IPS-NIHi11 (cell line): Measurements from ENCODE around the gene MSL2.
"Not testable (repeated sequence)": the region's sequence is repeated elsewhere in the genome, so short reads cannot be mapped to it uniquely, and the experiment has no call there.

Source experiments
- DNase-seq: peaks from one replicate; pipeline ENCODE4 v3.0.0; 2012; ENCODE audit warnings: mixed read lengths, low spot score

Gene MSL2

DNA sequence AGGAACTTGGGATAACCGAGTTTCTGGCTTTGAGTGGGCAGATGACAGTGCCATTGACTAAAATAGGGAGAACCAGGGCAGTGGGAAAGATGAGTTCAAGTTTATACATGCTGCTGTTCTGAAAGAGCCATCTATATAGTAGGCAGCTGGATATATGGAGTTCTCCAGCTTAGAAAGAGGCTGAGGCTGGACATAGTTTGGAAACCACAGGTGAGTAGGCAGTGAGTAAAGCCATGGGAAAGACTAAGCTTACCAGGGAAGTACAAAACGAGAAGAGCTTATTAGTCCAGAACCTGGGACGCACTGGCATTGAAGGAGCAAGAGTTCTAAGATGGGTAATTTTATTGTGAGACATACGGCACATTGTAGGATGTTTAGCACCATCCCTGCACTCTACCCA, 54.2 kb downstream of the MSL2 start:
- no peak for DNase-seq

GRCh38 chr3:136141291-136141785, 54.8 kb downstream of the MSL2 start:
- DNase-seq = no peak

DNA sequence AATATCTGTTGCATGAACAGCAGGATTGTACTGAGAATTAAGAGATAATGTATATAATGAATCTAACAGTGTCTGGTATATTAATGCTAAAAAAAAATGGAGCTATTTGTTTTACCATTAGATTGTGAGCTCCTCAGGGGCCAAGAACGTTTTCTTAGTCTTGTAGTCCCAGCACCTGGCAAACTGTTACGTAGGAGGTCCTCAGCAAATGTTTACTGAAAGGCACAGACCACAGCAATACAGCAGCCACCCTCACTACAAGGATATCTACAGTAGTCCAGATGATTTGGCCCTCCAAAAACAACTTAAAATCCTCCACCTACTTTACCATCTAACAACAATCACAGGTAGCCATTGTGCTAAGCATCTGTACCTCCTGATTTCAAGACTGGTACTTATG, 59.7 kb downstream of the MSL2 start:
- no peak for DNase-seq

DNA sequence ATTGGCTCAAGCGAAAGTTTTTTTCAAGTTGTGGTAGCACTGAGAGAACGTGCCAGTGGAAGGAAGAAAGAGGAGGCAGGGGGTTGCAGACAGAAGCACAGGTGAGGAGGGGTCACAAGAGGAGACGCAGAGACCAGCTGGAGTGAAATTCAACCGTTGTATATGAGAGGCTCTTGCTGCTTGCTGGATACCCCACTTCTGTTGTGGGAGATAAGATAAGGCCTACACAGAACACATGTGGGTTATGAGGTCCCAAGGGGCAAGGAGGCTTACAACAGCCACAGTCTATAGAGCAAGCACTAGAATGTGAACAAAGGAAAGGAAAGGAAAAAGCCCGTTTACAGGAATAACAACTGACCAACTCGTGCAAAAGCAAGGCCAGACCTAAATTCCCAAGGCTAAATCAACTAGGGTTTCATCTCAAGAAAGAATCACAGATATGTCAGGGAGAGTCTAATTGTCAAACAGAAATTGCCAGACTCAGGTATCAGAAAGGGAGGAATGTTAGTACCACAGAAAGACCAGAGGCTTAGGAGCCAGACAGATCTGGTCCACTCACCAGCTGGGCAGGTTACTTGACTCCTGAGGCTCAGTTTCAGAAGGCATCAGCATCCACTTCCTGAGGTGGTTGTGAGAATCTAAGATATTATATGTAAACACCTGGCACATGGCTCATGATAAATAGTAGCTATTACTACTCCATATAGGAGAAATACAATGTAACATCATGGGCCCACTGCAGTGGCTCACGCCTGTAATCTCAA, 60.9 kb downstream of the MSL2 start:
- no peak for DNase-seq

GRCh38 chr3:136134091-136134490, 62.0 kb downstream of the MSL2 start:
- no peak for DNase-seq

- not testable (repeated sequence) for DNase-seq
These were observed 64.5 kb downstream of the MSL2 start for GRCh38 chr3:136131647-136132046.

DNA sequence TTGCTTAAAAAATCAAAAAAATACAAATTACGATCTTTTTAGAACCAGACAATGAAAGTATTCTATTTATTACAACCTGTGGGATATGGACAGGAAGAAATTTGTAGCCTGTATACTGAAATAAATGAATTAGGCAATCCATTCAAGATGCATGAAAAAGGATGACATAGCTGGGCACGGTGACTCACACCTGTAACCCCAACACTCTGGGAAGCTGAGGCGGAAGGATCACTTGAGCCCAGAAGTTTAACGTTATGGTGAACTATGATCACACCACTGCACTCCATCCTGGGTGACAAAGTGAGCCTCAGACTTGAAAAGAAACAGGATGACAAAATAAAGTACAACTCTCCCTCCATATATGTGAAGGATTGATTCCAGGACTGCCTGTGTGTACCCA, 74.1 kb downstream of the MSL2 start:
- no peak for DNase-seq

DNA sequence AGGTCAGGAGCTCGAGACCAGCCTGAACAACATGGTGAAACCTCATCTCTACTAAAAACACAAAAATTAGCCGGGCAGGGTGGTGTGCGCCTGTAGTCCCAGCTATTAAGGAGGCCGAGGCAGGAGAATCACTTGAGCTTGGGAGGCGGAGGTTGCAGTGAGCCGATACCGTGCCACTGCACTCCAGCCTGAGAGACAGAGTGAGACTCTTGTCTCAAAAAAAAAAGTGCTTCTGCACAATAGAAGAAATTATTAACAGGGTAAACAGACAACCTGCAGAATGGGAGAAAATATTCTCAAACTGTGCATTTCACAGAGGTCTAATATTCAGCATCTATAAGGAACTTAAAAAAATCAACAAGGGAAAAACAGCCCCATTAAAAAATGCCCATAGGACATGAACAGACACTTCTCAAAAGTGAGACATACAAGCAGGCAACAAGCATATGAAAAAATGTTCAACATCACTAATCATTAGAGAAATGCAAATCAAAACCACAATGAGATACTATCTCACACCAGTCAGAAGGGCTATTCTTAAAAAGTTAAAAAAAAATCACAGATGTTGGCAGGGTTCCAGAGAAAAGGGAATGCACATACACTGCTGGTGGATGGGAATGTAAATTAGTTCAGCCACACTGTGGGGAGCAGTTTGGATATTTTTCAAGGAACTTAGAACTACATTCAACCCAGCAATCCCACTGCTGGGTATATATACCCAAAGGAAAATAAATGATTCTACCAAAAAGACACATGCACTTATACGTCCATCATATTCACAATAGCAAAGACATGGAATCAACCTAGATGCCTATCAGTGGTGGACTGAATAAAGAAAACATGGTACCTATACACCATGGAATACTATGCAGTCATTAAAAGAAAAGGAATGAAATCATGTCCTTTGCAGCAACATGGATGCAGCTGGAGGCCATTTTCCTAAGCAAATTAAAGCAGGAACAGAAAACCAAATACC, 75.5 kb downstream of the MSL2 start:
- no peak for DNase-seq

- DNase-seq = not testable (repeated sequence)
These were observed 76.4 kb downstream of the MSL2 start for GRCh38 chr3:136119783-136120182.

DNA sequence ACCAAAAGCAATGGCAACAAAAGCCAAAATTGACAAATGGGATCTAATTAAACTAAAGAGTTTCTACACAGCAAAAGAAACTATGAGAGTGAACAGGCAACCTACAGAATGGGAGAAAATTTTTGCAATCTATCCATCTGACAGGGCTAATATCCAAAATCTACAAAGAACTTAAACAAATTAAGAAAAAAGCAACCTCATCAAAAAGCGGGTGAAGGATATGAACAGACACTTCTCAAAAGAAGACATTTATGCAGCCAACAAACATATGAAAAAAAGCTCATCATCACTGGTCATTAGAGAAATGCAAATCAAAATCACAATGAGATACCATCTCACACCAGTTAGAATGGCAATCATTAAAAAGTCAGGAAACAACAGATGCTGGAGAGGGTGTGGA, 76.8 kb downstream of the MSL2 start:
- DNase-seq = not testable (repeated sequence)

DNA sequence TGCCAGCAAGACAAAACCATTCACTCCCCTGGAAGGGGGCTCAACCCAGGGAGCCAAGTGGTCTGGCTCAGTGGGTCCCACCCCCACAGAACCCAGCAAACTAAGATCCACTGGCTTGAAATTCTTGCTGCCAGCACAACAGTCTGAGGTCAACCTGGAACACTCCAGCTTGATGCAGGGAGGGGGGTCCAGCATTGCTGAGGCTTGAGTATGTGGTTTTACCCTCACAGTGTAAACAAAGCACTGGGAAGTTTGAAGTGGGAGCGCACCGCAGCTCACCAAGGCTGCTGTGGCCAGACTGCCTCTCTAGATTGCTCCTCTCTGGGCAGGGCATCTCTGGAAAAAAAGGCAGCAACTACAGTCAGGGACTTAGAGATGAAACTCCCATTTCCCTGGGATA, 81.7 kb downstream of the MSL2 start:
- no peak for DNase-seq

GRCh38 chr3:136110481-136110880, 85.7 kb downstream of the MSL2 start:
- DNase-seq = no peak

DNA sequence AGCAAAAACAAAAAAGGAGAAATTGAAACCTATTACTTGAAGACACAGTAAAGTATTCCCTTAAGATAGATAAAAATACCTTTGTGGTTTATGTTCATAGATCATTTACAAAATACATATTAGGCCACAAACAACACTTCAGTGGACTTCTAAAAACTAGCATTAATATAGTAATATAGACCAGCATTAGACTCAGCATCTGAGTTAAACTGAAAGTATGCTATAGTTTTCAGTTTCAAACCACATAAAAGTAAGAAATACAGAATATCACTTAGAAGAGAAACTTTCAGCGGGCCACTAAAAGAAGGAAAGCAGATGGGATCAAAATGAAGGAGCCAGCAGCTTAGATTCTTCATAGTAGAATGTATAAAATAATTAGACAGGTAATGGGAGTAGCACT, 86.6 kb downstream of the MSL2 start:
- DNase-seq = no peak

DNA sequence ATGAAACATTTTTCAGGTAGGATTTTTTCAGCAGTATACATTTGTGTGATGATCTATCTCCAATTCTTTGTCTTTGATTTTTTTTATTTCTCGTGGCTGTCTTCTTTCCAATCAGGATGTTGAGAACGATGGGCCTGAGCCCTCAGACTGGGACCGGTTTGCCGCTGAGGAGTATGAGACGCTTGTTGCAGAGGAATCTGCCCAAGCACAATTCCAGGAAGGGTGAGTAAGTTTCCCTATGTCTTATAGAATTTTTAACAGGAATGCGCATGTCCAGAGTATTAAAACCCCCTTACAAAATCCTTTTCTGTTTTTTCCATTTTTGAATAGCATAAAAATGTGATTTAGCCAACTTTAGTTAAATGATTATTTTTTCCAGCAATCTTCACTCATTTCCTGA, 90.0 kb downstream of the MSL2 start:
- no peak for DNase-seq

DNA sequence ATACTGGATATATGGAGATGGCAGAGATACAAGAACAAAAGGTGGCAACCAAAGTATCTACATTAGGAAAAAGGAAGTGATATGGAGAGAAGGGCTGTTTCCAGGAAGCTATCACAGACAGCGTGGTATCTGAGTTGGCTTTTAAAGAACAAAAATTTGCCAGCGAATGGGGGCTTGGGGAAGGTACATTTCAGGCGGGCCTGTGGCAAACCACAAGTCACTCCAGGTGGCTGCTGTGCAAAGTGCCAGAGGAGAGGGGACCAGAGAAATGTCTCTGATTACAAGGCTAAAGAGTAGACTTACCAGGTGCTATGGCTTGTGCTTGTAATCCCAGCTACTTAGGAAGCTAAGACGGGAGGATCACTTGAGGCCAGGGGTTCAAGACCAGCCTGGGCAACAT, 91.1 kb downstream of the MSL2 start:
- no peak for DNase-seq
